ENCODE measurements around the gene C1orf115.

DNA sequence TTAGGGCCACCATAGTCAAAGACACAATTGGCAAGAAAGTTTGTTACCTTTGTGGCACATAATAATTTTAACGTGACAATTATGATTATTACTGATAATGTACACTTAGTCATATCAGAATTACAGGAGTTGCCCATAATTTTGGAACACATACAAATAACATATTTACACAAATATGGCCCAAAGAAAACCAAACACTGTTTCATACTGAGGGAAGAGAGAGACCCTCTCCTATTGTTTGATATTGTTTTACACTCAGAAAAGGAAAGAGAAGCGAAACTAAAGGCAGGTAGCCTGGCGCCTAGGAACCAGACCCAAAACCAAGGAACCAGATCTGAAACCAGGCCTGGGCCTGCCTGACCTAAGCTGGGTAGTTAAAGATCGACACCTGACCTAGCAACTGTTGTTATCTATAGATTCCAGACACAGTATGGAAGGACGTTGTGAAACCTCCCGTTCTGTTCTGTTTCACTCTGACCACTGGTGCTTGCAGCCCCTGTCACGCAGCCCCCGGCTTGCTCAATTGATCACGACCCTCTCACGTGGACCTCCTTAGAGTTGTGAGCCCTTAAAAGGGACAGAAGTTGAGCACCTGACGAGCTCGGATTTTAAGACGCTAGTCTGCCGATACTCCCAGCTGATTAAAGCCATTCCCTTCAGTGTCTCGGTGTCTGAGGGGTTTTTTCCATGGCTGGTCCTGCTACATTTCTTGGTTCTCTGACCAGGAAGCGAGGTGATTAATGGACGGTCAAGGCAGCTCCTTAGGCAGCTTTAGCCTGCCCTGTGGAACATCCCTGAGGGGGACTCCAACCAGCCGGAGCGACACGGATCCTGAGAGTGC, 27.9 kb downstream of the C1orf115 start:
- TF ChIP-seq, protein P1, sequence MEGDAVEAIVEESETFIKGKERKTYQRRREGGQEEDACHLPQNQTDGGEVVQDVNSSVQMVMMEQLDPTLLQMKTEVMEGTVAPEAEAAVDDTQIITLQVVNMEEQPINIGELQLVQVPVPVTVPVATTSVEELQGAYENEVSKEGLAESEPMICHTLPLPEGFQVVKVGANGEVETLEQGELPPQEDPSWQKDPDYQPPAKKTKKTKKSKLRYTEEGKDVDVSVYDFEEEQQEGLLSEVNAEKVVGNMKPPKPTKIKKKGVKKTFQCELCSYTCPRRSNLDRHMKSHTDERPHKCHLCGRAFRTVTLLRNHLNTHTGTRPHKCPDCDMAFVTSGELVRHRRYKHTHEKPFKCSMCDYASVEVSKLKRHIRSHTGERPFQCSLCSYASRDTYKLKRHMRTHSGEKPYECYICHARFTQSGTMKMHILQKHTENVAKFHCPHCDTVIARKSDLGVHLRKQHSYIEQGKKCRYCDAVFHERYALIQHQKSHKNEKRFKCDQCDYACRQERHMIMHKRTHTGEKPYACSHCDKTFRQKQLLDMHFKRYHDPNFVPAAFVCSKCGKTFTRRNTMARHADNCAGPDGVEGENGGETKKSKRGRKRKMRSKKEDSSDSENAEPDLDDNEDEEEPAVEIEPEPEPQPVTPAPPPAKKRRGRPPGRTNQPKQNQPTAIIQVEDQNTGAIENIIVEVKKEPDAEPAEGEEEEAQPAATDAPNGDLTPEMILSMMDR (conservative IDR thresholded peaks at IDR 0.05 in 1 of 2, IDR thresholded peaks at IDR 0.05 in 1 of 2; ENCODE audit: extremely low read depth in 1 of 2, insufficient read depth in 1 of 2, low read depth in 1 of 2, low read length in 2 of 2), result no peak
- TF ChIP-seq EZH2 (IDR thresholded peaks at IDR 0.05; ENCODE audit: borderline replicate concordance, low read length), result no peak
